CD4-positive, alpha-beta T cell treated with Interleukin-6 for 4 hours (primary cell): ENCODE results near the gene FAM184B.

Source experiments
- DNase-seq: peaks from one replicate; pipeline ENCODE4 v3.0.0-alpha.2; 2020; ENCODE audit warnings: mixed read lengths

Gene FAM184B

GRCh38 chr4:17771284-17771908 lies 10.0 kb downstream of the FAM184B start:
- DNase-seq, result no peak

- no peak for DNase-seq
These were observed 10.6 kb downstream of the FAM184B start for GRCh38 chr4:17770845-17771244.

- no peak for DNase-seq
These were observed 11.8 kb downstream of the FAM184B start for GRCh38 chr4:17769406-17770174.

GRCh38 chr4:17766826-17767458 lies 14.5 kb downstream of the FAM184B start:
- DNase-seq, result no peak

- no peak for DNase-seq
These were observed 15.7 kb downstream of the FAM184B start for GRCh38 chr4:17765514-17766286.

GRCh38 chr4:17763931-17764330 lies 17.5 kb downstream of the FAM184B start:
- DNase-seq, result no peak

GRCh38 chr4:17763416-17763815 lies 18.0 kb downstream of the FAM184B start:
- no peak for DNase-seq

GRCh38 chr4:17762726-17763125 lies 18.7 kb downstream of the FAM184B start:
- DNase-seq, result no peak

- no peak for DNase-seq
These were observed 20.4 kb downstream of the FAM184B start for GRCh38 chr4:17761062-17761461.

- DNase-seq, result no peak
These were observed 20.8 kb downstream of the FAM184B start for GRCh38 chr4:17760626-17761025.

GRCh38 chr4:17758485-17758884 lies 22.9 kb downstream of the FAM184B start:
- no peak for DNase-seq

GRCh38 chr4:17757621-17758020 lies 23.8 kb downstream of the FAM184B start:
- DNase-seq, result no peak

GRCh38 chr4:17753646-17754045 lies 27.8 kb downstream of the FAM184B start:
- DNase-seq, result no peak

- DNase-seq, result no peak
These were observed 40.7 kb downstream of the FAM184B start for GRCh38 chr4:17740702-17741101.

GRCh38 chr4:17736484-17736883 lies 44.9 kb downstream of the FAM184B start:
- no peak for DNase-seq

GRCh38 chr4:17726911-17727310 lies 54.5 kb downstream of the FAM184B start:
- no peak for DNase-seq

- no peak for DNase-seq
These were observed 57.8 kb downstream of the FAM184B start for GRCh38 chr4:17723648-17724047.

GRCh38 chr4:17722356-17722700 lies 59.1 kb downstream of the FAM184B start:
- no peak for DNase-seq

- DNase-seq, result no peak
These were observed 59.7 kb downstream of the FAM184B start for GRCh38 chr4:17721496-17722355.

- no peak for DNase-seq
These were observed 62.3 kb downstream of the FAM184B start for GRCh38 chr4:17719106-17719505.

- no peak for DNase-seq
These were observed 63.0 kb downstream of the FAM184B start for GRCh38 chr4:17718471-17718870.

GRCh38 chr4:17717301-17717700 lies 64.1 kb downstream of the FAM184B start:
- no peak for DNase-seq
